Stimulated activated CD4-positive, alpha-beta T cell treated with anti-CD3 and anti-CD28 coated beads, Interleukin-4, amount 100 ng/mL, for 4 hours (primary cell): Measurements from ENCODE around the gene KLK6.

Source experiments
- DNase-seq, 2 experiments: peaks; one replicate each; pipeline ENCODE4 v3.0.0-alpha.2; 2020

KLK6 gene

GRCh38 chr19:50947123-50947522, 22.3 kb downstream of the KLK6 start:
- DNase-seq, result no peak

GRCh38 chr19:50944795-50945194, 24.6 kb downstream of the KLK6 start:
- DNase-seq, result no peak

GRCh38 chr19:50943074-50943828, 26.1 kb downstream of the KLK6 start:
- no peak for DNase-seq

- DNase-seq, result no peak
Observed at GRCh38 chr19:50939596-50939995, 29.8 kb downstream of the KLK6 start.

GRCh38 chr19:50933640-50934039, 35.8 kb downstream of the KLK6 start:
- DNase-seq, result no peak

GRCh38 chr19:50932690-50933083, 36.7 kb downstream of the KLK6 start:
- DNase-seq, result no peak

GRCh38 chr19:50932018-50932689, 37.2 kb downstream of the KLK6 start:
- no peak for DNase-seq

GRCh38 chr19:50931023-50931422, 38.4 kb downstream of the KLK6 start:
- DNase-seq, result no peak

GRCh38 chr19:50928831-50929230, 40.6 kb downstream of the KLK6 start:
- no peak for DNase-seq

GRCh38 chr19:50926144-50926543, 43.2 kb downstream of the KLK6 start:
- no peak for DNase-seq

- no peak for DNase-seq
Observed at GRCh38 chr19:50925734-50926133, 43.7 kb downstream of the KLK6 start.

- DNase-seq, result no peak
Observed at GRCh38 chr19:50924586-50924985, 44.8 kb downstream of the KLK6 start.

- DNase-seq, result peak; percentile 66 to 68
Observed at GRCh38 chr19:50922317-50922853, 47.0 kb downstream of the KLK6 start.

GRCh38 chr19:50921426-50922316, 47.7 kb downstream of the KLK6 start:
- no peak for DNase-seq

GRCh38 chr19:50916069-50916468, 53.3 kb downstream of the KLK6 start:
- no peak for DNase-seq

- no peak for DNase-seq
Observed at GRCh38 chr19:50912727-50913716, 56.4 kb downstream of the KLK6 start.

- no peak for DNase-seq
Observed at GRCh38 chr19:50912102-50912599, 57.2 kb downstream of the KLK6 start.

- no peak for DNase-seq
Observed at GRCh38 chr19:50911206-50912101, 57.9 kb downstream of the KLK6 start, which contains the start of gene KLK4. Gene KLK4, minus strand, starts transcription at chr19:50911395. Its CDS starts 657 bp downstream, at chr19:50910738.

GRCh38 chr19:50910722-50911121, 58.7 kb downstream of the KLK6 start:
- no peak for DNase-seq
